ENCODE data around the gene HCST. TPM values are rescaled to one million over a fixed set of nuclear protein-coding genes. Genes with fewer than 3 reads are reported as not detected.

HCST gene
- total and polyA plus RNA-seq, 2 of the 4 experiments (the other 2 are of a cell fraction): 1.5 TPM; not detected in 1

GRCh38 chr19:35901854-35902661, at the start of gene HCST (continued):
- TF ChIP-seq POLR2A (IDR thresholded peaks at IDR 0.05; ENCODE audit: low read depth, low read length) (no peak), NFE2L2 (IDR thresholded peaks at IDR 0.05; ENCODE audit: low read depth, low read length) (no peak), BHLHE40 (IDR thresholded peaks at IDR 0.05; ENCODE audit: low read depth, low read length) (no peak), RCOR1 (IDR thresholded peaks at IDR 0.05; ENCODE audit: insufficient replicate concordance, low read length) (no peak)

- no peak overlapping the region for H3K27ac ChIP-seq (ENCODE audit: insufficient read depth, low read length)
- dilution Hi-C loops (cut with HindIII; ENCODE audit: low sequenced_read_pairs, unreplicated experiment): no loop called here
- CTCF ChIA-PET: no interaction called here
- H3K36me3 ChIP-seq (ENCODE audit: control insufficient read depth, insufficient read depth, low read length): no peaks in the 10 kb centered on the region
- POLR2A ChIA-PET (ENCODE audit: unreplicated experiment): no interaction called here
- in situ Hi-C loops (cut with MboI; ENCODE audit: low sequenced_read_pairs): no loop called here
- intact Hi-C loops (cut with micrococcal nuclease): loop anchor here (2.0 kb wide), 1 partner anchor 50 kb away; no protein-coding TSS in a partner anchor
- WGBS, 2 experiments (ENCODE audit: extremely low coverage in 2 of 2, insufficient read length in 1 of 2): 51% methylated on average over 4 of the region's 8 CpGs; no CpG with 5 or more reads in 1 of the 2 experiments
- no peaks in the 10 kb centered on the region for H3K9me3 ChIP-seq (ENCODE audit: control insufficient read depth, insufficient read depth, low read length)
- no peak overlapping the region for H3K23ac ChIP-seq (ENCODE audit: low read depth, low read length)
- H3K56ac ChIP-seq (ENCODE audit: extremely low read depth, insufficient read depth, low read length): no peak overlapping the region
- H2AK9ac ChIP-seq (replicated peaks; ENCODE audit: low read depth, low read length, poor library complexity): no peak overlapping the region
- no peak overlapping the region for H2AFZ ChIP-seq (replicated peaks; ENCODE audit: low read length, poor library complexity)
- no peak for DNase-seq
- no TSS peak for BruUV-seq (replicated peaks)
- peaks cover 76% of the 10 kb centered on the region for H3K27me3 ChIP-seq (ENCODE audit: control insufficient read depth, insufficient read depth, low read length)
- no peaks in the 10 kb centered on the region for H3K9me1 ChIP-seq (ENCODE audit: insufficient read depth, low read length)
- H3K4me1 ChIP-seq (ENCODE audit: control insufficient read depth, insufficient read depth, low read length): no peaks in the 10 kb centered on the region; the same call in 1 of the 2 replicates
- no peak overlapping the region for H3K4me2 ChIP-seq (ENCODE audit: low read depth, low read length)
- no peaks in the 10 kb centered on the region for H4K20me1 ChIP-seq (ENCODE audit: insufficient read depth, low read length)
- H4K91ac ChIP-seq (ENCODE audit: insufficient read depth, low read depth, low read length): no peak overlapping the region
- no peak overlapping the region for H4K8ac ChIP-seq (ENCODE audit: low read depth in 2 of 2, low read length in 2 of 2)
- H2BK5ac ChIP-seq (ENCODE audit: low read depth, low read length, poor library complexity, severe bottlenecking): no peak overlapping the region
- H2AK5ac ChIP-seq (ENCODE audit: low read depth, low read length): no peak overlapping the region
- no peak overlapping the region for H3K14ac ChIP-seq (replicated peaks; ENCODE audit: low read depth, low read length)
- H3K9ac ChIP-seq (ENCODE audit: low read depth, low read length): no peak overlapping the region
- H3K79me1 ChIP-seq (ENCODE audit: low read depth in 1 of 2, low read length in 2 of 2): no peaks in the 10 kb centered on the region
- H2BK20ac ChIP-seq (ENCODE audit: low read depth, low read length): no peak overlapping the region
- no peak overlapping the region for H3K4ac ChIP-seq (ENCODE audit: low read depth, low read length)
- no peak overlapping the region for H2BK15ac ChIP-seq (ENCODE audit: low read depth, low read length)
- H2BK120ac ChIP-seq (ENCODE audit: low read depth, low read length): no peak overlapping the region
- no peak for ATAC-seq (ENCODE audit: low read depth)
- H4K5ac ChIP-seq (ENCODE audit: low read depth, low read length): no peak overlapping the region
- no peak overlapping the region for H3K4me3 ChIP-seq (ENCODE audit: insufficient read depth, low read depth, low read length)
- no peak overlapping the region for H3K18ac ChIP-seq (ENCODE audit: low read depth, low read length)
- TF ChIP-seq ELK1 (IDR thresholded peaks at IDR 0.05; ENCODE audit: borderline replicate concordance, low read depth, low read length): no peak
- TF ChIP-seq MAZ (IDR thresholded peaks at IDR 0.05; ENCODE audit: borderline replicate concordance, low read depth, low read length): no peak
- no peak for TF ChIP-seq SMC3 (IDR thresholded peaks at IDR 0.05; ENCODE audit: low read depth, low read length)
- no peak for TF ChIP-seq CHD1 (IDR thresholded peaks at IDR 0.05; ENCODE audit: low read depth, low read length)
- no peak for TF ChIP-seq MXI1 (IDR thresholded peaks at IDR 0.05; ENCODE audit: borderline replicate concordance, low read depth, low read length)
- TF ChIP-seq RAD21 (IDR thresholded peaks at IDR 0.05; ENCODE audit: low read length): no peak
- TF ChIP-seq RFX5 (IDR thresholded peaks at IDR 0.05; ENCODE audit: low read depth, low read length): no peak
- no peak for TF ChIP-seq CTCF (conservative IDR thresholded peaks at IDR 0.05; ENCODE audit: low read depth, low read length)
- TF ChIP-seq MAFK (IDR thresholded peaks at IDR 0.05; ENCODE audit: low read depth, low read length): no peak
Measured at GRCh38 chr19:35853038-35853756, 49.1 kb upstream of the HCST start.

Data from IMR-90 (cell line).